ENCODE measurements around the gene SSBP2.
"Not testable (repeated sequence)": the region's sequence is repeated elsewhere in the genome, so short reads cannot be mapped to it uniquely, and the experiment has no call there.

The SSBP2 gene

GRCh38 chr5:81592085-81592484 lies 158.8 kb downstream of the SSBP2 start:
- not testable (repeated sequence) for DNase-seq (ENCODE audit: low read depth, low spot score)

GRCh38 chr5:81590498-81591384 lies 160.2 kb downstream of the SSBP2 start:
- no peak for DNase-seq (ENCODE audit: low read depth, low spot score)

DNA sequence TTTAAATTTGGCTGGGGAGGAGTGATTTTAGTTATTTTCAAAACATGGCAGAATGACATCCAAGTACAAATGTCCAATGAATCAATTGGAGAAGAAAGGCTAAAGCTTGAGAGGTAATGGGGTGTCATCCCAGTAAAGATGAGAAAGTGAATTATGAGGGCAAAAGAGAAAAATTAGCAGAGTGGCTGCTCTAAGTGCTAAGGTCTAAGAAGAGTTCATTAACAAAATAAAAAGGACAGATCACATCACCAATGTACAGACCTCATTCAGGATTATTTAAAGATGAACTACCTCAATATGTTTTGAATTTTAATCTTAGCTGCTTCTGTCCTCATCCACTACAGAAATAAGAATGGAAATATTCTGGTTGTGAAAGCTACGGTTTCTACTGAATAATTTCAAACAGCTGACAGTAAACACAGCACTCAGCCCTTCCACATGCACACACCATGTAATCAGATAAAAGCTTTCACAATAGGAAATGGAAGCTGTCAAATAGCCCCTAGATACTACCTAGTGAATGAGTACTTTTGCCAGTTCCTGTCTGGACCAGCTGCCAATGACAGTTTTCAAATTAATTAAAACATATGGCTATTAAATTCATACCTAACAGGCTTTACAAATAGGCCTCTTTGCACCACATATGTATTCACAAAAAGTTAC lies 171.5 kb downstream of the SSBP2 start:
- no peak for DNase-seq (ENCODE audit: low read depth, low spot score)

DNA sequence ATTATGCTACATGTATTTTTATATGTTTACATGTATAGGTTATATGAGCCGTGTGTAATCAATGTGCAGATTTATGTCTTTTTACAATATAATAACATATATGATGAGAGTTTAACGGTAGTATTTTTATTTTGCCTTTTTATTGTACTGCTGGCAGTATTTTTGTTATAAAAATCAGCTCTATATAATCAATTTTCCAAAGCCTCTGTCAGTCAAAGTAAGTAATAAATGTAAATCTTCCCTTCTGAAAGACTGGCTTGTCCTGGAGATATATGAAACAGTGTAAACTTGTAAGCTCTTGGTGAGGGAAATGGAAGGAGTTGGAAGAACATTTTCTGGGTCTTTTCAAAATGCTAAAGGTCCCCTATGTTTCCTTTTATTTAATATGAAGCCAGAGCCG lies 173.8 kb downstream of the SSBP2 start:
- DNase-seq (ENCODE audit: low read depth, low spot score), result no peak

DNA sequence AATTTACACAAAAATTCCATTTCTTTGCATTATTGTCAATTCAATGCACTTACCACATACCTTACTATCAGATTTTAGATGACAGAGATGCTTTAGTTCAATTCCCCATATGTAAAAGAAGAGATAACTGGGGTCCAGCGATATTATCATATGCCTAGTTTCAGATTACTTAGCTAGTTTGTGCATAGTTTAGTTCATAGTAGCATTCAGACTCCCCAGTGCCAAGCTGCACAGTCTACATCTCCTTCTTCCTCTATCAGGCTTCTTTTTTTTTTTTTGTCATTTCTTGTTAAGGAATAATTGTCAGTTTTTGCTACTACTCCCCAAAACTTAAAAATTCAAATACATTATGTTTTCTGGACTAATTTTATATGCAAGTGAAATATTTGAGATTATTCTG lies 175.0 kb downstream of the SSBP2 start:
- no peak for DNase-seq (ENCODE audit: low read depth, low spot score)

DNA sequence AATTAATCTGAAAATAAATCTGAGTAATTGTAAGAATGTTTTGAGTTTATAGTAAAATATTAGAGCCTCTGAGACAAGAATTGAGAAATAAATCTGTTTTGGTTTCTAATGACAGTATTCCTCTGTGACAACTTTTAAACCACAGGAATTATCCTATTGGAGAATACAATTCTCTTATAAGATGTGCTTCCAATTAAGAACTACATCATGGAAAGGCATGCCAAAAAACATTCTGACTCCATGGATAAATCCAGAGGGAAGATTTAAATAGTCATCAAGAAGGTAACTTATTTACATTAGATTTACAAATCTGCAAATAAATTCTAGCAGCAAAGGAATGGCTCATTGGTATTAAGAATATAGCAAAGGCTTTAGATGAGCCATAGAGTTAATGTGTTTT lies 178.7 kb downstream of the SSBP2 start:
- DNase-seq (ENCODE audit: low read depth, low spot score), result no peak

- DNase-seq (ENCODE audit: low read depth, low spot score), result no peak
Observed at GRCh38 chr5:81558188-81558587, 192.7 kb downstream of the SSBP2 start.

DNA sequence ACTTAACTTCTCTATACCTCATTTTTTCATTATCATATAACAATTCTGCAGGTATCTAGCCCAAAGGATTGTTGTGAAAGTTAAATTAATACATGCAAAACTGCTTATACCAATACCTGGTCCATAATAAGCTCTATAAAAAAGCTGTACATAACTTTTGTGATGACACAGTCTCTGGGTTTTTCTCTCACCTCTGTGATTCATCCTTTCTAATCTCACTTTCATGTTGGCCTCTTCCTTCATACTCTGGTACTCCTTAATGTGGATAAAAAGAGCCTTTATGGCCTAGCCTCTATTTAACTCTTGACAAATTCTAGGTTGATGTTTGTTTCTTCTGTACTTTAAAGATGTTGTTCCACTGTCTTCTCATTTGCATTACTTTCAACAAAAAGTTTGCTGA lies 194.1 kb downstream of the SSBP2 start:
- DNase-seq (ENCODE audit: low read depth, low spot score), result no peak

- no peak for DNase-seq (ENCODE audit: low read depth, low spot score)
Observed at GRCh38 chr5:81555865-81556264, 195.0 kb downstream of the SSBP2 start.

- DNase-seq (ENCODE audit: low read depth, low spot score), result no peak
Observed at GRCh38 chr5:81554647-81555046, 196.2 kb downstream of the SSBP2 start.

- DNase-seq (ENCODE audit: low read depth, low spot score), result no peak
Observed at GRCh38 chr5:81553567-81554212, 197.2 kb downstream of the SSBP2 start.

GRCh38 chr5:81552852-81553566 lies 197.9 kb downstream of the SSBP2 start:
- DNase-seq (ENCODE audit: low read depth, low spot score), result no peak

GRCh38 chr5:81549123-81549522 lies 201.8 kb downstream of the SSBP2 start:
- no peak for DNase-seq (ENCODE audit: low read depth, low spot score)

- no peak for DNase-seq (ENCODE audit: low read depth, low spot score)
Observed at GRCh38 chr5:81547001-81547400, 203.9 kb downstream of the SSBP2 start.

GRCh38 chr5:81545911-81546310 lies 205.0 kb downstream of the SSBP2 start:
- DNase-seq (ENCODE audit: low read depth, low spot score), result no peak

DNA sequence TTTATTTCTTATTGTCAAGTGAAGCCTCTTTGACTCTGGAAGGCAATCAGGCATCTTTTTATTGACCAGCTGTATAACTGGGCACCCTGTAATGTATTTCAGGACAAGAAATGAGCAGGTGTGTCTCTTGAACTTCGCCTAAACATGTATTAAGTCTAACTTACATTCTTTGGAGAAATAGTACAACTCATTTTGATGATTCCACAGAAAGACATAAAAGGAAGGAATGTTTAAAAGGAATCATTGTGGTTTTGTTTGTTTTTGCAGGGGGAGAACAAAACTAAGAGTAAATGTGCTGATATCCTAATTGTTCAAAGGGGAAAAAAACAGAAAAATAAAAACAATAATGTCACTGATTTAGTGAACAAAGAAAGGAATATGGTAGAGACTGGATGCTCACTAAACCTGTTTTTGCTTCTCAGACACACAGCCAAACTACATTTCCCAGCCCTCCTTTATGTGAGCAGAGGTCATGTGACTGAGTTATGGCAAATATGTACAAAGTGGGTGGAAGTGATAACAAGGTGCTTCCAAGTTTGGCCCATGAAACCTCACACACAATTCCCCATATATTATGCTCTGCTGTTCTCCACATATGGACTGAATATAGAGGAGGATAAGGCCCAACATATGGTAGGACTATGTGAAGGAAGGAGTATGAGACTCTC lies 206.4 kb downstream of the SSBP2 start:
- DNase-seq (ENCODE audit: low read depth, low spot score), result no peak

DNA sequence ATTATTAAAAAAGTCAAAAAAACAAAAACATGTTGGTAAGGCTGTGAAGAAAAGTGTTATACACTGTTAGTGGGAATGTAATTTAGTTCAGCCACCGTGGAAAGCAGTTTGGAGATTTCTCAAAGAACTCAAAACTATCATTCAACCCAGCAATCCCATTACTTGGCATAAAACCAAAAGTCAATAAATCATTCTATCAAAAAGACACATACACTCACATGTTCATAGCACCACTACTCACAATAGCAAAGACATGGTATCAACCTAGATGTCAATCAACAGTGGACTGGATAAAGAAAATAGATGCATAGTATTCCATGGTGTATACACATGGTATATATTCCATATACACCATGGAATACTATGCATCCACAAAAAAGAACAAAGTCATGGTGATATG lies 208.7 kb downstream of the SSBP2 start:
- DNase-seq (ENCODE audit: low read depth, low spot score), result no peak

- DNase-seq (ENCODE audit: low read depth, low spot score), result no peak
Observed at GRCh38 chr5:81537905-81538547, 212.9 kb downstream of the SSBP2 start.

DNA sequence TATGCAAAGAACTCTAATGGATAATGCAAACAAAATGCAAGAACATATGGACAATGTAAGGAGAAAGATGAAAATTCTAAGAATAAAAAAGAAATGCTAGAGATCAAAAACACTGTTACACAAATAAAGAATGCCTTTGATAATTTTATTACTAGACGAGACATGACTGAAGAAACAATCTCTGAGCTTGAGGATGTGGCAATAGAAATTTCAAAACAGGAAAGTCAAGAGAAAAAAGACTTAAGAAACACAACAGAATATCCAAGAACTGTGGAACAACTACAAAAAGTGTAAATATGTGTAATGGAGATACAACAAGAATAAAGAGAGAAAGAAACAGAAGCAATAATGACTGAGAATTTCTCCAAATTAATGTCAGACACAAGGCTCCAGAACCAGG lies 216.5 kb downstream of the SSBP2 start:
- no peak for DNase-seq (ENCODE audit: low read depth, low spot score)

GRCh38 chr5:81533629-81534405 lies 217.1 kb downstream of the SSBP2 start:
- no peak for DNase-seq (ENCODE audit: low read depth, low spot score)

Measured in brain pericyte (primary cell).